Smooth muscle cell (in vitro differentiated cells): ENCODE measurements around the gene B4GALNT4. TPM values are rescaled to one million over a fixed set of nuclear protein-coding genes. Genes with fewer than 3 reads are reported as not detected.
"Not testable (repeated sequence)": the region's sequence is repeated elsewhere in the genome, so short reads cannot be mapped to it uniquely, and the experiment has no call there.

Source experiments
- DNase-seq: peaks from one replicate; lab custom pipeline; 2025; ENCODE audit not compliant: unreplicated experiment; lab: John Stamatoyannopoulos, UW
- H2AFZ ChIP-seq: fragments of 200-600 bp; sonication (generic); 2 replicates; pipeline ENCODE4 v1.6.0; 2016; ENCODE audit warnings: antibody characterized with exemption, low read depth, mild to moderate bottlenecking
- H3F3A ChIP-seq: fragments of 200-600 bp; sonication (generic); 2 replicates; pipeline ENCODE4 v1.6.0; 2017; ENCODE audit warnings: antibody characterized with exemption, low read depth
- H3K27ac ChIP-seq: fragments of 200-600 bp; sonication (generic); 2 replicates; pipeline ENCODE4 v1.5.1; 2016; ENCODE audit warnings: low read depth, mild to moderate bottlenecking
- H3K27me3 ChIP-seq: fragments of 200-600 bp; sonication (generic); 2 replicates; pipeline ENCODE4 v1.6.1; 2016; ENCODE audit warnings: low read depth, mild to moderate bottlenecking
- H3K36me3 ChIP-seq: fragments of 200-600 bp; sonication (generic); 2 replicates; pipeline ENCODE4 v1.5.1; 2016; ENCODE audit warnings: low read depth
- H3K4me1 ChIP-seq: fragments of 200-600 bp; sonication (generic); 2 replicates; pipeline ENCODE4 v1.5.1; 2016; ENCODE audit warnings: low read depth
- H3K4me2 ChIP-seq: fragments of 200-600 bp; sonication (generic); 2 replicates; pipeline ENCODE4 v1.6.0; 2016; ENCODE audit warnings: mild to moderate bottlenecking
- H3K4me3 ChIP-seq: fragments of 200-600 bp; sonication (generic); 2 replicates; pipeline ENCODE4 v1.5.1; 2016; ENCODE audit warnings: mild to moderate bottlenecking
- H3K79me2 ChIP-seq: fragments of 200-600 bp; sonication (generic); 2 replicates; pipeline ENCODE4 v1.6.0; 2016; ENCODE audit warnings: low read depth, mild to moderate bottlenecking
- H3K9ac ChIP-seq: fragments of 200-600 bp; sonication (generic); 2 replicates; pipeline ENCODE4 v1.6.0; 2016; ENCODE audit warnings: low read depth
- H3K9me3 ChIP-seq: fragments of 200-600 bp; sonication (generic); replicated peaks from 2 replicates; pipeline ENCODE4 v1.5.1; 2016; ENCODE audit warnings: low read depth
- H4K20me1 ChIP-seq: fragments of 200-600 bp; sonication (generic); 2 replicates; pipeline ENCODE4 v1.6.0; 2016; ENCODE audit warnings: low read depth
- WGBS: methylation state at CpG from one replicate; pipeline ENCODE4 v1.1.7; 2016; ENCODE audit warnings: low lambda C conversion rate; 5-methylcytosine and 5-hydroxymethylcytosine counted together
- polyA plus RNA-seq: library from polyadenylated mRNA; unstranded; fragments of >200 nt; fragmentation: Nextera tagmentation; extraction: Ambion mirVana; gene quantifications from 2 replicates; pipeline ENCODE4 v1.2.1, GENCODE V29; 2016
- total RNA-seq: library from RNA; depleted of rRNA; stranded (reverse); fragments of >200 nt; gene quantifications from 2 replicates; pipeline ENCODE4 v1.2.3, GENCODE V29; 2014
- TF ChIP-seq, protein P1 (sequence below): fragments of 200-600 bp; sonication (generic); IDR thresholded peaks from 2 replicates; pipeline ENCODE4 v1.5.1; 2017; ENCODE audit warnings: borderline replicate concordance, mild to moderate bottlenecking, antibody characterized with exemption; ENCODE audit not compliant: insufficient read depth, poor library complexity, severe bottlenecking

The B4GALNT4 gene, protein sequence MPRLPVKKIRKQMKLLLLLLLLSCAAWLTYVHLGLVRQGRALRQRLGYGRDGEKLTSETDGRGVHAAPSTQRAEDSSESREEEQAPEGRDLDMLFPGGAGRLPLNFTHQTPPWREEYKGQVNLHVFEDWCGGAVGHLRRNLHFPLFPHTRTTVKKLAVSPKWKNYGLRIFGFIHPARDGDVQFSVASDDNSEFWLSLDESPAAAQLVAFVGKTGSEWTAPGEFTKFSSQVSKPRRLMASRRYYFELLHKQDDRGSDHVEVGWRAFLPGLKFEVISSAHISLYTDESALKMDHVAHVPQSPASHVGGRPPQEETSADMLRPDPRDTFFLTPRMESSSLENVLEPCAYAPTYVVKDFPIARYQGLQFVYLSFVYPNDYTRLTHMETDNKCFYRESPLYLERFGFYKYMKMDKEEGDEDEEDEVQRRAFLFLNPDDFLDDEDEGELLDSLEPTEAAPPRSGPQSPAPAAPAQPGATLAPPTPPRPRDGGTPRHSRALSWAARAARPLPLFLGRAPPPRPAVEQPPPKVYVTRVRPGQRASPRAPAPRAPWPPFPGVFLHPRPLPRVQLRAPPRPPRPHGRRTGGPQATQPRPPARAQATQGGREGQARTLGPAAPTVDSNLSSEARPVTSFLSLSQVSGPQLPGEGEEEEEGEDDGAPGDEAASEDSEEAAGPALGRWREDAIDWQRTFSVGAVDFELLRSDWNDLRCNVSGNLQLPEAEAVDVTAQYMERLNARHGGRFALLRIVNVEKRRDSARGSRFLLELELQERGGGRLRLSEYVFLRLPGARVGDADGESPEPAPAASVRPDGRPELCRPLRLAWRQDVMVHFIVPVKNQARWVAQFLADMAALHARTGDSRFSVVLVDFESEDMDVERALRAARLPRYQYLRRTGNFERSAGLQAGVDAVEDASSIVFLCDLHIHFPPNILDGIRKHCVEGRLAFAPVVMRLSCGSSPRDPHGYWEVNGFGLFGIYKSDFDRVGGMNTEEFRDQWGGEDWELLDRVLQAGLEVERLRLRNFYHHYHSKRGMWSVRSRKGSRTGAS
- total RNA-seq (21.9 and 48.8 TPM in 2 replicates), polyA plus RNA-seq (44.9 and 45.8 TPM in 2 replicates)

GRCh38 chr11:369336-370018 lies at the start of gene B4GALNT4:
Gene B4GALNT4 (plus strand): TSS chr11:369499. CDS start chr11:369804, 305 bp downstream.
- WGBS = 0% methylated on average over 9 of the region's 118 CpGs
- DNase-seq = no peak
- Histone ChIP-seq H3K27me3 (no peaks in the 10 kb centered on the region), H3K9ac (peak within 1 kb of the TSS; percentile 39), H3K27ac (no peak within 1 kb of the TSS), H3K4me3 (peak within 1 kb of the TSS; percentile 52), H3K79me2 (no peaks in the 10 kb centered on the region), H3K4me1 (peaks cover 7% of the 10 kb centered on the region), H2AFZ (peak within 1 kb of the TSS; percentile 71), H3F3A (no peaks in the 10 kb centered on the region), H4K20me1 (peaks cover 21% of the 10 kb centered on the region), H3K36me3 (no peaks in the 10 kb centered on the region), H3K9me3 (no peaks in the 10 kb centered on the region), H3K4me2 (peak within 1 kb of the TSS; percentile 92)
- TF ChIP-seq, protein P1, sequence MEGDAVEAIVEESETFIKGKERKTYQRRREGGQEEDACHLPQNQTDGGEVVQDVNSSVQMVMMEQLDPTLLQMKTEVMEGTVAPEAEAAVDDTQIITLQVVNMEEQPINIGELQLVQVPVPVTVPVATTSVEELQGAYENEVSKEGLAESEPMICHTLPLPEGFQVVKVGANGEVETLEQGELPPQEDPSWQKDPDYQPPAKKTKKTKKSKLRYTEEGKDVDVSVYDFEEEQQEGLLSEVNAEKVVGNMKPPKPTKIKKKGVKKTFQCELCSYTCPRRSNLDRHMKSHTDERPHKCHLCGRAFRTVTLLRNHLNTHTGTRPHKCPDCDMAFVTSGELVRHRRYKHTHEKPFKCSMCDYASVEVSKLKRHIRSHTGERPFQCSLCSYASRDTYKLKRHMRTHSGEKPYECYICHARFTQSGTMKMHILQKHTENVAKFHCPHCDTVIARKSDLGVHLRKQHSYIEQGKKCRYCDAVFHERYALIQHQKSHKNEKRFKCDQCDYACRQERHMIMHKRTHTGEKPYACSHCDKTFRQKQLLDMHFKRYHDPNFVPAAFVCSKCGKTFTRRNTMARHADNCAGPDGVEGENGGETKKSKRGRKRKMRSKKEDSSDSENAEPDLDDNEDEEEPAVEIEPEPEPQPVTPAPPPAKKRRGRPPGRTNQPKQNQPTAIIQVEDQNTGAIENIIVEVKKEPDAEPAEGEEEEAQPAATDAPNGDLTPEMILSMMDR = no peak

DNA sequence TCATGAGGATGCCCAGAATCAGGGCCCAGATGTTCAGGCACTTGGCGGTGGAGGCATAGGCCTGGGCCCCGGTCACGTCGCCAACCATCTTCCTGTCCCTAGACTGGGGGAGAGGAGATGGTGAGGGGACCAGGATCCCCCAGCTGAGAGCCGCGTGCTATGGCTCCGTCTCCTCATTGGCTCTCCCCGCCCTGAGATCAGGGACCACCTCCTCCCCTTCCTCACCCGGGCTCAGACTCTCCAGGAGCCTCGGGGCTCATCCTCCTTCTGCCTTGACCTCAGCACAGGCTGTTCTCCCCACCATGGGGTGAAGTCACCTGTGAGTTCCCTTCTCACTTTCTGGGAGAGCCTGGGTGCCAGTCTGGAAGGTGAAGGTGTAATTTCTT lies 49.4 kb upstream of the B4GALNT4 start:
- peaks cover 38% of the 10 kb centered on the region for H3K79me2 ChIP-seq
- H4K20me1 ChIP-seq = peaks cover 22% of the 10 kb centered on the region
- not testable (repeated sequence) for H3K27me3 ChIP-seq, DNase-seq, H3K36me3 ChIP-seq, H3F3A ChIP-seq, H3K9me3 ChIP-seq, H2AFZ ChIP-seq, H3K9ac ChIP-seq
- peaks cover 21% of the 10 kb centered on the region for H3K4me1 ChIP-seq
- H3K4me3 ChIP-seq = peak overlapping the region; percentile 72
- H3K27ac ChIP-seq = peak overlapping the region; percentile 77
- peak overlapping the region; percentile 95 for H3K4me2 ChIP-seq
- WGBS = 25% methylated on average over 10 of the region's 10 CpGs

DNA sequence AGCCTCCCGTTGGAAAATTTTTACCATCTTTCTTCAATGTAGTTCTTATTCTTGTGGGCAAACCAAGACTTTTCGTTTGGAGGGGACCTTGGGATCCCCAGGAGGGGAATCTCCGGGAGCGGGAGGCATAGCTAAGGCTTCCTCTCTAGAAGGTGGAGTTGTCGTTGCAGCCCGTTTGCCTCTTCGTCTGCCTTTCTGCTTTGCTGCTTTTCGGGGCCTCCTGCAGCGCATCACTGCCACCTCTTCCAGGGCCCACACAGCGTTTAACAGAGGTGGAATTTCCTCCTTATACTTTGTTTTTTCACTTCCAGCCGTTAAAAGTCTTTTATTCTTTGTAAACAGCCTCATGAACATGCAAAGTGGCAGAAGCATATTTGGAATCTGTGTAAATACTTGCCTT lies 45.1 kb upstream of the B4GALNT4 start:
- no peak for DNase-seq
- Histone ChIP-seq H3K9me3 (no peaks in the 10 kb centered on the region), H3K27me3 (no peaks in the 10 kb centered on the region), H3K79me2 (peaks cover 13% of the 10 kb centered on the region), H3K9ac (no peak overlapping the region), H2AFZ (peak overlapping the region; percentile 26), H3K36me3 (no peaks in the 10 kb centered on the region), H3F3A (peaks cover 7% of the 10 kb centered on the region), H3K27ac (peak overlapping the region; percentile 70), H3K4me1 (peaks cover 7% of the 10 kb centered on the region), H3K4me2 (peak overlapping the region; percentile 51), H3K4me3 (no peak overlapping the region), H4K20me1 (no peaks in the 10 kb centered on the region)
- TF ChIP-seq, protein P1 = no peak
- WGBS = 49% methylated on average over 11 of the region's 11 CpGs

- Histone ChIP-seq H2AFZ (peak overlapping the region; percentile 26), H3K27ac (peak overlapping the region; percentile 70), H3K4me2 (peak overlapping the region; percentile 51), H3F3A (peaks cover 13% of the 10 kb centered on the region)
- not testable (repeated sequence) for H3K4me1 ChIP-seq, H4K20me1 ChIP-seq, H3K36me3 ChIP-seq, DNase-seq, H3K9me3 ChIP-seq, H3K27me3 ChIP-seq, H3K9ac ChIP-seq, H3K4me3 ChIP-seq, H3K79me2 ChIP-seq
- WGBS = 41% methylated on average over 30 of the region's 34 CpGs
Observed at GRCh38 chr11:324593-325517, 44.4 kb upstream of the B4GALNT4 start.
